ENCODE results near the gene CHCHD4. TPM values are rescaled to one million over a fixed set of nuclear protein-coding genes. Genes with fewer than 3 reads are reported as not detected.

CHCHD4 gene
- total and polyA plus RNA-seq, 2 of the 8 experiments (the other 6 are each of a cell fraction or from before 2014, with no cell fraction given): 15.0 to 22.3 TPM

GRCh38 chr3:14141602-14142341 is 17.1 kb upstream of the CHCHD4 start:
- DNase-seq (ENCODE audit: low read depth in 1 of 2, low spot score in 2 of 2): no peak
- H3K27me3 ChIP-seq (replicated peaks in 1 of 4; ENCODE audit: control insufficient read depth in 3 of 4, extremely low read depth in 1 of 4, insufficient read depth in 3 of 4, low read length in 3 of 4): no peaks in the 10 kb centered on the region
- FAIRE-seq: no peak
- H2AFZ ChIP-seq (ENCODE audit: low read length): no peak overlapping the region
- no peak overlapping the region; the same call in 1 of the 2 replicates for H4K8ac ChIP-seq (ENCODE audit: extremely low read depth, insufficient read depth, low read length)
- TF ChIP-seq NANOG (IDR thresholded peaks at IDR 0.05; ENCODE audit: insufficient read depth, low read depth, low read length, poor library complexity, severe bottlenecking) (no peak), SIRT6 (IDR thresholded peaks at IDR 0.05; ENCODE audit: low read length) (no peak), SUZ12 (IDR thresholded peaks at IDR 0.05; ENCODE audit: low read length) (no peak), SIX5 (IDR thresholded peaks at IDR 0.05; ENCODE audit: low read depth, low read length) (no peak), SIN3A (conservative IDR thresholded peaks at IDR 0.05 in 1 of 2, IDR thresholded peaks at IDR 0.05 in 1 of 2; ENCODE audit: low read depth in 1 of 2, low read length in 2 of 2) (no peak), BCL11A (IDR thresholded peaks at IDR 0.05; ENCODE audit: low read depth in 2 of 2, low read length in 2 of 2) (no peak), BACH1 (IDR thresholded peaks at IDR 0.05; ENCODE audit: low read length) (no peak)
- no peak overlapping the region for H4K91ac ChIP-seq (replicated peaks; ENCODE audit: insufficient read length, low read length)
- POLR2A ChIA-PET (ENCODE audit: partially characterized antibody): interaction anchor here (0.9 to 6.2 kb wide), 4 partner anchors 9 to 37 kb away, joined by 3 to 32 read pairs (median 3); partner anchors contain the start of genes CHCHD4, LSM3, TMEM43 and XPC
- no peaks in the 10 kb centered on the region for H3K23me2 ChIP-seq (ENCODE audit: low read depth, low read length)
- H3K27ac ChIP-seq (ENCODE audit: low read depth, low read length): no peak overlapping the region
- peak overlapping the region; percentile 60; the same call in 1 of the 2 replicates for H2BK12ac ChIP-seq (ENCODE audit: low read depth, low read length)
- no peak overlapping the region for H2AK5ac ChIP-seq (ENCODE audit: low read depth, low read length)
- H2BK20ac ChIP-seq (ENCODE audit: low read length): no peak overlapping the region
- no peaks in the 10 kb centered on the region for H3K9me3 ChIP-seq (ENCODE audit: insufficient read depth in 2 of 2, low read depth in 1 of 2, low read length in 1 of 2)
- H3K79me1 ChIP-seq (ENCODE audit: low read depth, low read length): no peaks in the 10 kb centered on the region
- H3K23ac ChIP-seq (ENCODE audit: insufficient read length): no peak overlapping the region
- no peak overlapping the region for H3K18ac ChIP-seq (ENCODE audit: extremely low read depth, low read length)
- H2BK5ac ChIP-seq (ENCODE audit: low read depth, low read length): no peak overlapping the region
- 83% methylated on average over 18 of the region's 19 CpGs; no CpG with 5 or more reads in 1 of the 2 experiments for WGBS, 2 experiments (ENCODE audit: extremely low coverage in 1 of 2, insufficient coverage in 1 of 2, insufficient read length in 1 of 2, insufficient replicate concordance in 2 of 2, low coverage in 1 of 2, low lambda C conversion rate in 2 of 2, missing lambda C conversion rate in 1 of 2)
- peaks cover 2 to 10% of the 10 kb centered on the region in 2 experiments for H4K20me1 ChIP-seq (replicated peaks in 1 of 2; ENCODE audit: control insufficient read depth in 1 of 2, insufficient read depth in 2 of 2, low read length in 2 of 2)
- H3K14ac ChIP-seq (ENCODE audit: insufficient read length): no peak overlapping the region
- H3K79me2 ChIP-seq (ENCODE audit: control insufficient read depth in 1 of 2, insufficient read depth in 2 of 2, low read length in 2 of 2): no peaks in the 10 kb centered on the region
- no peaks in the 10 kb centered on the region; a peak in 3 of 7 replicates for H3K4me1 ChIP-seq (replicated peaks in 1 of 4; ENCODE audit: control insufficient read depth in 3 of 4, insufficient read depth in 4 of 4, low read length in 3 of 4)
- CTCF ChIA-PET (ENCODE audit: partially characterized antibody): interaction anchor here (0.7 to 1.7 kb wide), 4 partner anchors 11 to 261 kb away, joined by 3 to 6 read pairs (median 4); partner anchors contain the start of gene WNT7A
- H3K36me3 ChIP-seq (ENCODE audit: control insufficient read depth in 2 of 4, insufficient read depth in 4 of 4, low read length in 3 of 4): peaks cover 0 to 10% (median 6%) of the 10 kb centered on the region in 4 experiments; a peak in 4 of 8 replicates
- H2BK15ac ChIP-seq (ENCODE audit: low read length): no peak overlapping the region
- no peak overlapping the region for H3K4me2 ChIP-seq (ENCODE audit: insufficient read depth in 1 of 2, low read depth in 2 of 2, low read length in 2 of 2)
- H3K9ac ChIP-seq (replicated peaks in 1 of 4; ENCODE audit: extremely low read depth in 1 of 4, low read depth in 3 of 4, low read length in 3 of 4): no peak overlapping the region; a peak in 1 of 7 replicates
- no peak overlapping the region for H2BK120ac ChIP-seq (replicated peaks; ENCODE audit: low read depth, low read length)
- no peak overlapping the region for H3K56ac ChIP-seq (replicated peaks; ENCODE audit: insufficient read length, low read depth, low read length)
- H3K4me3 ChIP-seq (ENCODE audit: extremely low read depth in 1 of 4, insufficient read depth in 2 of 4, low read depth in 3 of 4, low read length in 4 of 4): no peak overlapping the region
- H4K5ac ChIP-seq (ENCODE audit: insufficient read length, low read depth, low read length): no peak overlapping the region
- no peak overlapping the region for H3K4ac ChIP-seq (replicated peaks; ENCODE audit: insufficient read length, low read depth, low read length)

Measured in H1 (cell line).